ENCODE measurements around the gene MLLT1.
"Not testable (repeated sequence)": the region's sequence is repeated elsewhere in the genome, so short reads cannot be mapped to it uniquely, and the experiment has no call there.

The MLLT1 gene

DNA sequence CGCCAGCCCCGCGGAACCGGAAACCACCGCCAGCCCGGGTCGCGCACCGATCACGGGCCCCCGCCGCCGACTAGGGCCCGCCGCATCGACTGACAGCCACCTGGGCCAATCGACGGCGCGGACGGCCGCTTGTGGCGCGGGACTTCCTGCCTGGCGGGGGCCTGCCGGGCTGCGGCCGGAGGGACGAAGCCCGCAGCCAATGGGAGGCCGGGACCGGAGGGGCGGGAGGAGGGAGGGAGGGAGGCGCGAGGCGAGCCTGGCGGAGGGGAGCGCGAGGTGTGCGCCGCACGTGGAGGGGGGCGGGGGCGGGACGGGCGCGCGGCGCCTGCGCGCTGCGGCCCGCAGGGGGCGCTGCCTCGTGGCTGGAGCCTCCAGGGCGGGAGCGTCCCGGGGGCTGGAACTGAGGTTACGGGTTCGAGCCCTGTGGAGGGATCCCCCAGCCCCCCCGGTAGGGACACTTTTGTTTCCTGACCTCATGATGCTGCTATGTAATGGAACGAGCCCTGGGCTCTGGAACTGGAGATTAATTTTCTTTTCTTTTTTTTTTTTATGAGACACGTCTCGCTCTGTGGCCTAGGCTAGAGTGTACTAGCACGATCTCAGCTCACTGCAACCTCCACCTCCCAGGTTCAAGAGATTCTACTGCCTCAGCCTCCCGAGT, at the start of gene MLLT1:
TSS of gene MLLT1 (minus strand) at position 45 of the 661 bp plus-strand sequence. CDS start 191 bp downstream, outside the sequence.
- peak; percentile 90 to 93 for DNase-seq (ENCODE audit: low read depth in 2 of 2)

DNA sequence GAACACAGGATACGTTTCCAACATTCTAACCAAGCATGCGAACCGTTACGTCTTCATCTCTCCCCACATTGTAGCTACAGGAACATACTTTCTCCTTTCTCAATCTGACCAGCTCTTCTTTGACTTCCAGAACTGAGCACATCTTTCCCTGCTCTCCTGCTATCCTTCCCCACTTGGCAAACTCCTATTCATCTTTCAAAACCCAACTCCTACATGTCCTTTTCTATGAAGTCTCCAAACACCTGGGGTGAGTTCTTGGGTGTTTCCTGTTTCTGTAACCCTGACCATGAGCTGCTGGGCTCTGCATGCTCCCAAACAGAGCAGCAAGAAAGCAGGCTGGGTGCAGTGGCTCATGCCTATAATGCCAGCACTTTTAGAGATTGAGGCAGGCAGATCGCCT, 47.0 kb upstream of the MLLT1 start:
- DNase-seq (ENCODE audit: low read depth in 2 of 2), result no peak

GRCh38 chr19:6325614-6326013, 45.8 kb upstream of the MLLT1 start:
- no peak for DNase-seq (ENCODE audit: low read depth in 2 of 2)

- DNase-seq (ENCODE audit: low read depth in 2 of 2), result no peak
Observed at GRCh38 chr19:6324757-6325156, 45.0 kb upstream of the MLLT1 start.

- no peak for DNase-seq (ENCODE audit: low read depth in 2 of 2)
Observed at GRCh38 chr19:6322284-6322683, 42.5 kb upstream of the MLLT1 start.

DNA sequence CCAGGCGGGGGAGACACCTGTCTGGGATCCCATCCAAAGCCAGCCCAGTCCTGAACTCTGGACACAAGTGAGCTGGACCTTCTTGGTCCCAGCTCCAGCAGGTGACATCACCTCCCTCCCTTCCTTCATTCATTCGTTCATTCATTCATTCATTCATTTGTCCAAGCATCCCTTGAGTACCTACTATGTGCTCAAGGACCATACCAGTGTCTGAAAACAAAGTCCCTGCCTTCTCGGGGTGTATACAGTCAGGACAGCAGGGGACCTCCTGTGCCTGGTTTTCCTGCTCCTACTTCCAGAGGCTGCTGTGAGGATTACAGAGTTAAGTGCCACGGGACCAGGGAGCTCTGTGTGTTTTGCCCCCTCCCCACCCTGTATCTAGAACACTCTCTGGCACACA, 39.6 kb upstream of the MLLT1 start:
- DNase-seq (ENCODE audit: low read depth in 2 of 2), result no peak

DNA sequence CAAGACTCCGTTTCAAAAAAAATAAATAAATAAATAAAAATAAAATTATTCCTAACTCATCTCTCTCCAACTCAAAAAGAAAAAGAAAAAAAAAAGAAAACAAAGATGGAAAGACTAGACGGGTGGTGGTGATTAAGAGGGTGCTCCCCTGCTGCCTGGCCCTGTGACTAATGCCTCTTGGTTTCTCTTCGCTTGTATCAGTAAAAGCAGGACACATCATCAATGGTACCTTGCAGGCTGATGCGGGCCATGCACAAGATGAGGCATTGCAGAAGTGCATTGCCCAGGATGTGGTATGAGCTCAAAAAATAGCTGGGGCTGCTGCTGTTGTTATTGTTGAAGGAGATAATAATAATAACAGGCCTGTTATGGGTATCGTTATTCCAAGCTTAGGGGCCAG, 39.0 kb upstream of the MLLT1 start:
- DNase-seq (ENCODE audit: low read depth in 2 of 2), result no peak

DNA sequence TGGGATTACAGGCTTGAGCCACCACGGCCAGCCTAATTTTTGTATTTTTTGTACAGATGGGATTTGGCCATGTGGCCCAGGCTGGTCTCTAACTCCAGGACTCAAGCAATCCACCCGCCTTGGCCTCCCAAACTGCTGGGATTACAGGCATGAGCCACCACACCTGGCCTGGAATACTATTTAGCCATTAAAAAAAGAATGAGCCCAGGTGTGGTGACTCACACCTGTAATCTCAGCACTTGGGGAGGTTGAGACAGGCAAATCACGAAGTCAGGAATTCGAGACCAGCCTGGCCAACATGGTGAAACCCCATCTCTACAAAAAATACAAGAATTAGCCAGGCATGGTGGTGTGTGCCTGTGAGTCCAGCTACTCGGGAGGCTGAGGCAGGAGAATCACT, 35.9 kb upstream of the MLLT1 start:
- DNase-seq (ENCODE audit: low read depth in 2 of 2), result not testable (repeated sequence)

GRCh38 chr19:6313398-6313969, 33.7 kb upstream of the MLLT1 start:
- DNase-seq (ENCODE audit: low read depth in 2 of 2), result no peak

DNA sequence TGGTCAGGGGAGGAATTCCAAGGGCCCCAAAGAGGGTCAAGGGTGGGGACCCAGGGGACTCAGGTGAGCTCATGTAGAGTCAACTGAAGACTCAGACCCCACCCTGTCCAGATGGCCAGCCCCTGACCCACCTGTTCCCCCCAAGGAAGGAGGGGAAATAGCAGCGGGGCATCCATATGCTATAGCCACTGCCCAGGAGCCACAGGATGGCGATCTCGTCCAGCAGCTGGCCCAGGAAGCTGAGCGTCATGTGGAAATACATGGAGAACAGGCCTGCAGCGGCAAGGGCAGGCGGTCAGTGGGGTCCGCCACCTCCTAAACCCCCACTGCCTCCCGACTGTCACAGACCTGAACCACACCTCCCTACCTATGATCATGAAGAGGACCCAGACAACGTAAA, 32.2 kb upstream of the MLLT1 start:
- no peak for DNase-seq (ENCODE audit: low read depth in 2 of 2)

- DNase-seq (ENCODE audit: low read depth in 2 of 2), result no peak
Observed at GRCh38 chr19:6298413-6298812, 18.6 kb upstream of the MLLT1 start.

- DNase-seq (ENCODE audit: low read depth in 2 of 2), result no peak
Observed at GRCh38 chr19:6297202-6297601, 17.4 kb upstream of the MLLT1 start.

- DNase-seq (ENCODE audit: low read depth in 2 of 2), result no peak
Observed at GRCh38 chr19:6292006-6292405, 12.2 kb upstream of the MLLT1 start.

DNA sequence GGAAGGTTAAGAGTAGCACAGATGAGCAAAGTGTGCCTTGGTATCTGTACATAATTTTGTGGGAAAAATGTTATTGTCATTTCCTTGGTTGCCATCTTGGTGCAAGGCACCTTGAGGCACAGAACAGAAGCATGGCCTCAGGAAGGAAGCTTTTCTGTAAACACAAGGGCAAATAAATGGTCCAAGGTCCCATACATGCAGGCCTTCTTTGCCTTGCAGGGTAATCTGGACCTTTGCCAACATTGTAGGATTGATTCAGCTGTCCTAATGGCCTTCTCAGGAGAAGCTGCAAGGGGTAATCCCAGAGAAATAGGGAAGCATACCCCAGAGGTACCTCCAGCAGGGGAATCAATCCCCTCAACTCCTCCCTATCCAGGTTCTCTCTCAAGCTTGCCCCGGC, 9.0 kb upstream of the MLLT1 start:
- DNase-seq (ENCODE audit: low read depth in 2 of 2), result no peak

DNA sequence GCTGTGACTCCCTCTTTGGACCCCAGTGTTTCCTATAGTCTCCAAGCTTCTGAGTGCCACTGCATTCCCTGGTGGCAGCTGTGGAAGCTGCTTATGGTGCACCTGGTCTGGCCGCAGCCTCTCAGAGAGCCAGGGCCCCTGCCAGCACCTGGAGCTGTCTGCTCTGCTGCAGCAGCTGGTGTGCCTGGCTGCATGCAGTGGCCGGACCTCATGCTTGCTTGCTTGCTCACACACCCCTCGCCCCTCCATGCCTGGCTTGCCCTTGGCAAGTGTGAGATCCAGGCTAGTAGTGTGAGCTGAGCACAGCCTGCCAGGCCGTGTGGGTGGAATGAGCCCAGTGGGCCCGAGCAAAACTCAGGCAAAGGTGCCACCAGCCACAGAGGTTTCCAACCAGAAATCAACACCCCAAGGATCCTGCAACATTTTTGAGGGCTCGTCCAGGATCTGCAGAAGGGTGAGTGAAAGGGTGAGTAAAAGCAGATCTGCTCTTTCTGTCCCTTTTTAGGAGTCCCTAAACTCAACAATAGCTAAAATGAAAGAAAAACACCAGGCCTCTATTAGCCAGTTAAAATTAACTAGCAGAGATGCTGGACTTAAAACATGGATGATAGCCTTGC, 7.6 kb upstream of the MLLT1 start:
- no peak for DNase-seq (ENCODE audit: low read depth in 2 of 2)

GRCh38 chr19:6286676-6287075, 6.9 kb upstream of the MLLT1 start:
- DNase-seq (ENCODE audit: low read depth in 2 of 2), result no peak

GRCh38 chr19:6282393-6282792, 2.6 kb upstream of the MLLT1 start:
- DNase-seq (ENCODE audit: low read depth in 2 of 2), result not testable (repeated sequence)

- no peak for DNase-seq (ENCODE audit: low read depth in 2 of 2)
Observed at GRCh38 chr19:6279620-6279930, 200 bp downstream of the MLLT1 start.

DNA sequence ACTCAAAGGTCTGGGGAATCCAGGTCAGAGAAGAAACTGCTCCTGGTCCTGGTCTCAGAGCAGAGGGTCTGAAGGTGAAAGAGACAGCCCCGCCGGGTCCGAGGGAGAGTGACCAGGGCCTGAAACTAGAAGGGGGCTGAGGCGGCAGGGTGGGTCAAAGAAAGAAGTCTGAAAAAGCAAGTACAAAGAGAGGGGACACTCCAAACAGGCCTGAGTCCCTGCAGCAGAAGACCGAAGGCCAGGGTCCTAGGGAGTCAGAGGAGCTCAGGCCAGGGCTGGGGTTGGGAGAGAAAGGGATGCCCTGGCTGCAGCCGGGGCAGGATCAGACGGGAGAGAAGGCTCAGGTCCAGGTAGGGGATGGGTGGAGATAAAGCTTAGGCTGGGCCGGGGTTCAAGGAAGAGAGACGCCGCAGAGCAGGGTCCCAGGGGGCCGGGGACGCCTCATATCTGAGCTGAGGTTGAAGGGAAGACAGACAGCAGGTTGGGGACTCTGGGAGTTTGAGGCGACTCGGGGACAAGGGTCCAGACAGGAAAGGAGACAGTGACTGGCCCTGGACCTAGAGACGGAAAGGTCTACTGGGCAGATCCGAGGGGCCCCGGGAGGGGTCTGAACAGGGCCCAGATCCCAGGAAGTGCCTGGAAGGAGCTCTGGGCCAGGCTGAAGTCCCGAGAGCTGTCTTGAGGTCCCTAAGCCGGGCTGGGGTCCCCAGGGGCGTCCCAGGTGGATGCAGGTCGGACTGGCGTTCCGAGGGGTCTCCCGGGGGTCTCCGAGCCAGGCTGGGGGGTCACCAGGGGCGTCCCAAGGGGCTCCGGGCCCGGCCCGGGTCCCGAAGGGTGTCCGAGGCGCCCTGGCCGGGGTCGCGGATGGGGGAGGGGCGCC, 795 bp downstream of the MLLT1 start:
- no peak for DNase-seq (ENCODE audit: low read depth in 2 of 2)

- no peak for DNase-seq (ENCODE audit: low read depth in 2 of 2)
Observed at GRCh38 chr19:6278051-6278450, 1.7 kb downstream of the MLLT1 start.

- no peak for DNase-seq (ENCODE audit: low read depth in 2 of 2)
Observed at GRCh38 chr19:6276447-6276846, 3.3 kb downstream of the MLLT1 start.

DNA sequence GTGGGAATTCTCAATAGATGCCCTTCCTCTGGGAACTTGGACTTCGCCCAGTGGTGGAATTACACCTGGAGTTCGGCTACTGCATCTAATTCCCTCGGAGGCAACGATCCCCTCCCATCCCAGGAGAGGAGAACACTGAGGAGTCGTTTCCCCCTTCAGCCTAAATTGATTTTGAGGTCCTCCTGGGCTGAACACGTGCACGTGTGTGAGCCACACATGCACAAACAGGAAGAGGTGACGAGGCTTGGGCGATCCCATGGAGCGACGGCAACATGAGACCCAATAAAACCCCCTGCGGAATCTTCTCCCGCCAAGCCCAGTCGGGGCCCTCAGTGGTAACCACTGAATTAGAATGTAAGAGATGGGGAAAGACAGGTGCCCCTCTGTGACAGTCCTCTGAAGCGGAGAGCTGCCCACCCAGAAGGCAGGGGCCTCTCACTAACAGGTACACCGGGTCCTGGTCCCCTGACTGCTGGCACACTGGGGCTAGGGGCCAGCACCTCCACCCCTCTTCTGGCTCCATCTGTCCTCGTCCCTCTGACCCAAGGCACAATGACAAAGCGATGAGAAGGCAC, 4.5 kb downstream of the MLLT1 start:
- no peak for DNase-seq (ENCODE audit: low read depth in 2 of 2)

All from stimulated activated CD8-positive, alpha-beta memory T cell treated with anti-CD3 and anti-CD28 coated beads, Interleukin-2, amount 100 ng/mL, for 1 hour (primary cell).